ENCODE data around the gene HDAC11. TPM values are rescaled to one million over a fixed set of nuclear protein-coding genes. Genes with fewer than 3 reads are reported as not detected.
A peak's percentile ranks its signal among the peaks of the same experiment; 100 is the strongest.

HDAC11 gene
- total and polyA plus RNA-seq, 10 donors = 2.5 to 11.2 (median 6.3) TPM

DNA sequence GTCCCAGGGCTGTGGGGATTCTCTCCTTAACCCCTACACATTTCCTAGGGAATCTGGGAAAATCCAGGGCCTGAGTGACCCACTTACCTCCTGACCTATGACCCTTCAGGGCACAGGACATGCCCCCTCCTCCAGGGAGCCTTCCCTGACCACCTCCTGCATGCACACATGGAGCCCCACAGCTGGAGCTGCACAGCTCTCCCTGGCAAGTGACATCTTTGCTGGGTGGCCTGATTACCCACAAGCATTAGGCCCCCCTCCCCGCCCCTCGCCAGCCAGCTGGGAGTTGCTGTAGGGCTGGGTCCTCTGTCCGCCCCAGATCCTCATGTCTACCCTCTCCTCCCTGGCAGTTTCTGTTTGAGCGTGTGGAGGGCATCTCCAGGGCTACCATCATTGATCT lies 21.4 kb downstream of the HDAC11 start:
- TF ChIP-seq, protein P1, sequence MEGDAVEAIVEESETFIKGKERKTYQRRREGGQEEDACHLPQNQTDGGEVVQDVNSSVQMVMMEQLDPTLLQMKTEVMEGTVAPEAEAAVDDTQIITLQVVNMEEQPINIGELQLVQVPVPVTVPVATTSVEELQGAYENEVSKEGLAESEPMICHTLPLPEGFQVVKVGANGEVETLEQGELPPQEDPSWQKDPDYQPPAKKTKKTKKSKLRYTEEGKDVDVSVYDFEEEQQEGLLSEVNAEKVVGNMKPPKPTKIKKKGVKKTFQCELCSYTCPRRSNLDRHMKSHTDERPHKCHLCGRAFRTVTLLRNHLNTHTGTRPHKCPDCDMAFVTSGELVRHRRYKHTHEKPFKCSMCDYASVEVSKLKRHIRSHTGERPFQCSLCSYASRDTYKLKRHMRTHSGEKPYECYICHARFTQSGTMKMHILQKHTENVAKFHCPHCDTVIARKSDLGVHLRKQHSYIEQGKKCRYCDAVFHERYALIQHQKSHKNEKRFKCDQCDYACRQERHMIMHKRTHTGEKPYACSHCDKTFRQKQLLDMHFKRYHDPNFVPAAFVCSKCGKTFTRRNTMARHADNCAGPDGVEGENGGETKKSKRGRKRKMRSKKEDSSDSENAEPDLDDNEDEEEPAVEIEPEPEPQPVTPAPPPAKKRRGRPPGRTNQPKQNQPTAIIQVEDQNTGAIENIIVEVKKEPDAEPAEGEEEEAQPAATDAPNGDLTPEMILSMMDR (IDR thresholded peaks at IDR 0.05 in 8 of 11, conservative IDR thresholded peaks at IDR 0.05 in 3 of 11) = no peak
- TF ChIP-seq POLR2A (IDR thresholded peaks at IDR 0.05) (no peak), POLR2AphosphoS5 (IDR thresholded peaks at IDR 0.05) (no peak)
- intact Hi-C loops (cut with DNase I; ENCODE audit: low total_unique reads) = no loop called here
- 86 to 92% (median 88%) methylated on average over 4 of the region's 4 CpGs for WGBS, 5 donors

DNA sequence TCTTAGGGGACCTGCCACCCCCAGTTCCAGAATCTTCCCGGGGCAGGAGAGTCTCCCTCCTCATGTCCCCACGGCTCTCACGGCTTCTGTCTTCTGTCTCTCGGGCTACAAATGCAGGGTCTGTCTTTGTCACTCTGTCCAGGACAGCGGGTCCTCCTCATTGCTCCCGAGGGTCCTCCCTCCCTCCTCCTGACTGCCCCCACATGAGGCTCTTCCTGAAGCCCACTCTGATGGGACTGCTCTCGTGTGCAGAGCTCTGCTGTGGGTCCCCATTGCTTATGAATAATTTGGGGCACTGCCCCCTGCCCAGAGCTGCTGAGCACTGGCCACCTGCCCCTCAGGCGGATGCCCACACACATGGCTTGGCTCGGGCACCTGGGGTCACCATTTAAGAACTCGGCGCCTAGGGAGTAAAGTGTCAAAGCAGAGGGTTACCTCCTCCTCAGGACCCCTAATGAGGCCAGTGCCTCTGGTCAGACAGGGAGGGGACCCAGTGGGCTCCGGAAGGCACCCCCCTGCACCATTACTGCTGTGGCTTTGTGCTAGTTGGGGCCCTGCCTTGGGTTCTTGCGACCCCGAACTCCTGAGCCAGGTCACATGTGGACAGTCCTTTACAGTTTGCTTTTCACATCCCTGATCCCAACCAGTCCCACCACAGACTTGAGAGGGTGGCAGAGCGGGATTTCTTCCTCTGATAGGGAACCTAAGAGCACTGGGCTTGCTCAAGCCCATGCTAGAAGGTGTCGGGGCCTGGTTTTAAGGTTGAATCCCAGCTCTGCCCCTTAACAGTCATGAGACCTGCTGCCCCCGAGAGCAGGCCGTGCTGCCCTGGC lies 22.1 kb downstream of the HDAC11 start:
- Histone ChIP-seq H3K4me1 (peaks cover 0 to under 1% (median 0%) of the 10 kb centered on the region in 6 donors), H3K9me3 (no peaks in the 10 kb centered on the region), H3K4me3 (no peak overlapping the region), H3K36me3 (peaks cover 0 to 20% (median 0%) of the 10 kb centered on the region in 6 donors), H3K27ac (no peak overlapping the region), H3K27me3 (replicated peaks in 1 of 7) (no peaks in the 10 kb centered on the region)
- DNase-seq = peak; percentile 65
- 90 to 94% (median 91%) methylated on average over 14 to 18 of the region's 18 CpGs for WGBS, 5 donors
- intact Hi-C loops (cut with DNase I; ENCODE audit: low total_unique reads) = no loop called here
- TF ChIP-seq POLR2AphosphoS5 (IDR thresholded peaks at IDR 0.05) (no peak), POLR2A (IDR thresholded peaks at IDR 0.05) (no peak)
- TF ChIP-seq, protein P1 (IDR thresholded peaks at IDR 0.05 in 8 of 11, conservative IDR thresholded peaks at IDR 0.05 in 3 of 11) = no peak

More for the DNA sequence above, 21.4 kb downstream of the HDAC11 start:
- DNase-seq = peak; percentile 58
- H3K4me3 ChIP-seq = no peak overlapping the region
- peaks cover 0 to 20% (median 0%) of the 10 kb centered on the region in 6 donors for H3K36me3 ChIP-seq
- H3K4me1 ChIP-seq = peaks cover 0 to 6% (median 2%) of the 10 kb centered on the region in 6 donors
- no peaks in the 10 kb centered on the region for H3K9me3 ChIP-seq
- no peak overlapping the region for H3K27ac ChIP-seq
- no peaks in the 10 kb centered on the region for H3K27me3 ChIP-seq (replicated peaks in 1 of 7)

DNA sequence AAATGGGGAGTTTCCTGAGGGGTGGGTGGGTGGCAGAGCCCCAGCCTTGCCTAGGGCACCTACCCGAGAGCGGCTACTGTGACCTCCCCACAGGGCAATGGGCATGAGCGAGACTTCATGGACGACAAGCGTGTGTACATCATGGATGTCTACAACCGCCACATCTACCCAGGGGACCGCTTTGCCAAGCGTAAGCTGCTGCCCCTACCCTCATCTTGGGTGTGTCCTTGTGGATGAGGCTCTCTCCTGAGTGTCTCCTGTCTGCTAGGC lies 22.6 kb downstream of the HDAC11 start:
- Histone ChIP-seq H3K9me3 (no peaks in the 10 kb centered on the region), H3K27ac (no peak overlapping the region), H3K36me3 (peaks cover 0 to 20% (median 0%) of the 10 kb centered on the region in 6 donors), H3K4me1 (peaks cover 0 to 6% (median 2%) of the 10 kb centered on the region in 6 donors), H3K27me3 (replicated peaks in 1 of 7) (no peaks in the 10 kb centered on the region), H3K4me3 (no peak overlapping the region)
- DNase-seq = peak; percentile 41
- WGBS, 5 donors = 87 to 97% (median 92%) methylated on average over 7 to 8 of the region's 8 CpGs
- TF ChIP-seq POLR2AphosphoS5 (IDR thresholded peaks at IDR 0.05) (no peak), POLR2A (IDR thresholded peaks at IDR 0.05) (no peak)
- TF ChIP-seq, protein P1 (IDR thresholded peaks at IDR 0.05 in 8 of 11, conservative IDR thresholded peaks at IDR 0.05 in 3 of 11) = no peak
- intact Hi-C loops (cut with DNase I; ENCODE audit: low total_unique reads) = no loop called here

DNA sequence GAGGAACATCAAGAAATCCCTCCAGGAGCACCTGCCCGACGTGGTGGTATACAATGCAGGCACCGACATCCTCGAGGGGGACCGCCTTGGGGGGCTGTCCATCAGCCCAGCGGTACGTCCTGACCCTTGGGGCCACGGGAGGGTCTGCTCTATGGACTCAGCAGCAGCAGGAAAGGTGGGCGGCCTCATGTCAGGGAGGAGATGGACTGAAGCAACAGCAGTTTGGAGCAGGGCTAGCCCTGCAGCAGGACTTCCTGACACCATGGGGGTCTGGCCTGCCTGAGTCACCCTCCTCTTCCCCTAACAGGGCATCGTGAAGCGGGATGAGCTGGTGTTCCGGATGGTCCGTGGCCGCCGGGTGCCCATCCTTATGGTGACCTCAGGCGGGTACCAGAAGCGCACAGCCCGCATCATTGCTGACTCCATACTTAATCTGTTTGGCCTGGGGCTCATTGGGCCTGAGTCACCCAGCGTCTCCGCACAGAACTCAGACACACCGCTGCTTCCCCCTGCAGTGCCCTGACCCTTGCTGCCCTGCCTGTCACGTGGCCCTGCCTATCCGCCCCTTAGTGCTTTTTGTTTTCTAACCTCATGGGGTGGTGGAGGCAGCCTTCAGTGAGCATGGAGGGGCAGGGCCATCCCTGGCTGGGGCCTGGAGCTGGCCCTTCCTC lies 24.2 kb downstream of the HDAC11 start:
- 84 to 91% (median 89%) methylated on average over 22 to 23 of the region's 23 CpGs for WGBS, 5 donors
- intact Hi-C loops (cut with DNase I; ENCODE audit: low total_unique reads) = no loop called here
- no peak overlapping the region for H3K27ac ChIP-seq
- TF ChIP-seq, protein P1 (IDR thresholded peaks at IDR 0.05 in 8 of 11, conservative IDR thresholded peaks at IDR 0.05 in 3 of 11) = no peak
- no peak for TF ChIP-seq POLR2A (IDR thresholded peaks at IDR 0.05)
- no peak for TF ChIP-seq POLR2AphosphoS5 (IDR thresholded peaks at IDR 0.05)
- H3K4me3 ChIP-seq = no peak overlapping the region
- H3K27me3 ChIP-seq (replicated peaks in 1 of 7) = no peaks in the 10 kb centered on the region
- H3K9me3 ChIP-seq = no peaks in the 10 kb centered on the region
- H3K36me3 ChIP-seq = peaks cover 0 to 20% (median 0%) of the 10 kb centered on the region in 6 donors
- DNase-seq = peak; percentile 67
- peaks cover 0 to 12% (median 3%) of the 10 kb centered on the region in 6 donors for H3K4me1 ChIP-seq
